Urinary bladder (tissue), 4 donors: ENCODE data around the gene ERBB2. TPM values are rescaled to one million over a fixed set of nuclear protein-coding genes. Genes with fewer than 3 reads are reported as not detected.
A peak's percentile ranks its signal among the peaks of the same experiment; 100 is the strongest.

ENCODE experiments used
- DNase-seq: peaks from one replicate; pipeline ENCODE4 v3.0.0-alpha.2; 2015; ENCODE audit errors: extremely low spot score
- H3K27ac ChIP-seq: one replicate; pipeline ENCODE4 v1.5.1; 2013; ENCODE audit warnings: low read depth, mild to moderate bottlenecking, moderate library complexity
- H3K36me3 ChIP-seq: one replicate; pipeline ENCODE4 v1.6.1; 2013; ENCODE audit warnings: mild to moderate bottlenecking, moderate library complexity; ENCODE audit not compliant: insufficient read depth
- H3K4me1 ChIP-seq: one replicate; pipeline ENCODE4 v1.6.1; 2013; ENCODE audit warnings: mild to moderate bottlenecking, moderate library complexity; ENCODE audit not compliant: insufficient read depth
- H3K4me3 ChIP-seq: one replicate; pipeline ENCODE4 v1.5.1; 2013; ENCODE audit warnings: low read depth, low read length
- WGBS: extraction: QIAGEN DNeasy Blood & Tissue Kit; methylation state at CpG from one replicate; pipeline ENCODE4 v1.1.7; 2013; 5-methylcytosine and 5-hydroxymethylcytosine counted together
- polyA plus RNA-seq: library from polyadenylated mRNA; stranded (reverse); fragments of 200-250 nt; gene quantifications from one replicate; pipeline ENCODE4 v1.2.3, GENCODE V29; 2013
- total RNA-seq: library from RNA; depleted of rRNA; stranded (reverse); fragments of >200 nt; gene quantifications from one replicate; pipeline ENCODE4 v1.2.3, GENCODE V29; 2014
- donor health status: healthy with polysubstance abuse.
- donor health status: healthy.

The ERBB2 gene
- total and polyA plus RNA-seq, 2 donors, result 38.3 to 60.5 TPM

GRCh38 chr17:39661744-39662541 is 37.9 kb upstream of the ERBB2 start:
- no peak for DNase-seq
- Histone ChIP-seq H3K27ac (no peak overlapping the region), H3K4me3 (no peak overlapping the region), H3K36me3 (peaks cover 3% of the 10 kb centered on the region), H3K4me1 (no peaks in the 10 kb centered on the region)
- 87% methylated on average over 8 of the region's 8 CpGs for WGBS

GRCh38 chr17:39662551-39663339 is 37.1 kb upstream of the ERBB2 start:
- no peaks in the 10 kb centered on the region for H3K4me1 ChIP-seq
- H3K27ac ChIP-seq, result no peak overlapping the region
- DNase-seq, result no peak
- 82% methylated on average over 22 of the region's 22 CpGs for WGBS
- no peak overlapping the region for H3K4me3 ChIP-seq
- H3K36me3 ChIP-seq, result peaks cover 3% of the 10 kb centered on the region

GRCh38 chr17:39663340-39663687 is 36.5 kb upstream of the ERBB2 start:
- no peak for DNase-seq
- WGBS, result 60% methylated on average over 4 of the region's 4 CpGs
- Histone ChIP-seq H3K4me1 (no peaks in the 10 kb centered on the region), H3K36me3 (peaks cover 3% of the 10 kb centered on the region), H3K27ac (no peak overlapping the region), H3K4me3 (no peak overlapping the region)

- WGBS, result 51% methylated on average over 17 of the region's 17 CpGs
- no peaks in the 10 kb centered on the region for H3K4me1 ChIP-seq
- no peaks in the 10 kb centered on the region for H3K36me3 ChIP-seq
- no peak overlapping the region for H3K27ac ChIP-seq
- H3K4me3 ChIP-seq, result no peak overlapping the region
- DNase-seq, result no peak
Measured at GRCh38 chr17:39663688-39664580, 35.9 kb upstream of the ERBB2 start.

- H3K36me3 ChIP-seq, result no peaks in the 10 kb centered on the region
- H3K4me1 ChIP-seq, result no peaks in the 10 kb centered on the region
- H3K4me3 ChIP-seq, result no peak within 1 kb of the TSS
- no peak within 1 kb of the TSS for H3K27ac ChIP-seq
- DNase-seq, result no peak
- 47% methylated on average over 15 of the region's 15 CpGs for WGBS
Measured at GRCh38 chr17:39664581-39665561, 35.0 kb upstream of the ERBB2 start, which contains the start of gene TCAP. Gene TCAP (plus strand): TSS chr17:39665349. CDS start chr17:39665360, 11 bp downstream.

- 59% methylated on average over 17 of the region's 17 CpGs for WGBS
- H3K4me3 ChIP-seq, result no peak overlapping the region
- DNase-seq, result no peak
- no peaks in the 10 kb centered on the region for H3K36me3 ChIP-seq
- no peak overlapping the region for H3K27ac ChIP-seq
- no peaks in the 10 kb centered on the region for H3K4me1 ChIP-seq
Measured at GRCh38 chr17:39665642-39666224, 34.1 kb upstream of the ERBB2 start.

- Histone ChIP-seq H3K36me3 (no peaks in the 10 kb centered on the region), H3K4me1 (no peaks in the 10 kb centered on the region), H3K27ac (no peak overlapping the region), H3K4me3 (no peak overlapping the region)
- DNase-seq, result no peak
- WGBS, result 49% methylated on average over 2 of the region's 2 CpGs
Measured at GRCh38 chr17:39666231-39666600, 33.6 kb upstream of the ERBB2 start.

GRCh38 chr17:39666601-39667261 is 33.1 kb upstream of the ERBB2 start:
- DNase-seq, result no peak
- H3K4me1 ChIP-seq, result no peaks in the 10 kb centered on the region
- no peak overlapping the region for H3K27ac ChIP-seq
- no peak overlapping the region for H3K4me3 ChIP-seq
- H3K36me3 ChIP-seq, result no peaks in the 10 kb centered on the region
- WGBS, result 58% methylated on average over 11 of the region's 11 CpGs

GRCh38 chr17:39667262-39667944 is 32.5 kb upstream of the ERBB2 start:
- Histone ChIP-seq H3K27ac (no peak overlapping the region), H3K4me1 (no peaks in the 10 kb centered on the region), H3K36me3 (no peaks in the 10 kb centered on the region), H3K4me3 (peak overlapping the region; percentile 8)
- WGBS, result 12% methylated on average over 49 of the region's 49 CpGs
- no peak for DNase-seq

- 2% methylated on average over 83 of the region's 85 CpGs for WGBS
- Histone ChIP-seq H3K4me3 (peak within 1 kb of the TSS; percentile 36), H3K4me1 (no peaks in the 10 kb centered on the region), H3K36me3 (no peaks in the 10 kb centered on the region), H3K27ac (no peak within 1 kb of the TSS)
- no peak for DNase-seq
Measured at GRCh38 chr17:39667945-39668924, 31.6 kb upstream of the ERBB2 start, which contains the start of gene PNMT. Gene PNMT (plus strand): TSS chr17:39668453. CDS start chr17:39668476, 23 bp downstream.
